H9 (cell line): ENCODE measurements around the gene FXYD3. TPM values are rescaled to one million over a fixed set of nuclear protein-coding genes. Genes with fewer than 3 reads are reported as not detected.

Experiments used
- DNase-seq: peaks from one replicate; pipeline ENCODE4 v3.0.0-alpha.2; 2017
- H2AFZ ChIP-seq: one replicate; pipeline ENCODE4 v1.6.1; 2013; ENCODE audit warnings: mild to moderate bottlenecking, low read length, control low read depth, moderate library complexity
- H2AK5ac ChIP-seq: 2 replicates; pipeline ENCODE4 v1.6.1; 2013; ENCODE audit warnings: low read length, control low read depth, mixed read lengths; ENCODE audit not compliant: insufficient read length
- H2BK120ac ChIP-seq: one replicate; pipeline ENCODE4 v1.6.1; 2013; ENCODE audit warnings: low read depth, mild to moderate bottlenecking, low read length, control low read depth, inconsistent platforms; ENCODE audit not compliant: poor library complexity, severe bottlenecking
- H2BK12ac ChIP-seq: 2 replicates; pipeline ENCODE4 v1.6.1; 2013; ENCODE audit warnings: low read length, control low read depth, mixed read lengths, low read depth; ENCODE audit not compliant: insufficient read length
- H2BK15ac ChIP-seq: 2 replicates; pipeline ENCODE4 v1.6.1; 2013; ENCODE audit warnings: low read depth, low read length, control low read depth
- H2BK20ac ChIP-seq: one replicate; pipeline ENCODE4 v1.6.1; 2013; ENCODE audit warnings: low read depth, mild to moderate bottlenecking, low read length, control low read depth, inconsistent platforms; ENCODE audit not compliant: poor library complexity, severe bottlenecking
- H2BK5ac ChIP-seq: 2 replicates; pipeline ENCODE4 v1.6.1; 2013; ENCODE audit warnings: low read length, control low read depth, mixed read lengths; ENCODE audit not compliant: insufficient read length
- H3K14ac ChIP-seq: 2 replicates; pipeline ENCODE4 v1.6.1; 2013; ENCODE audit warnings: low read length, control low read depth; ENCODE audit not compliant: insufficient read depth
- H3K18ac ChIP-seq: 2 replicates; pipeline ENCODE4 v1.6.1; 2013; ENCODE audit warnings: low read depth, mild to moderate bottlenecking, mixed read lengths, low read length, control low read depth; ENCODE audit not compliant: insufficient read length
- H3K23ac ChIP-seq: 2 replicates; pipeline ENCODE4 v1.6.1; 2013; ENCODE audit warnings: low read length, control low read depth, mixed read lengths, low read depth; ENCODE audit not compliant: insufficient read length
- H3K23me2 ChIP-seq: 2 replicates; pipeline ENCODE4 v1.6.1; 2013; ENCODE audit warnings: low read depth, mild to moderate bottlenecking, mixed read lengths, low read length, control low read depth; ENCODE audit not compliant: insufficient read length, poor library complexity, severe bottlenecking
- H3K27ac ChIP-seq: 2 replicates; pipeline ENCODE4 v1.5.1; 2013; ENCODE audit warnings: low read length, control low read depth, mixed read lengths, low read depth; ENCODE audit not compliant: insufficient read length
- H3K27me3 ChIP-seq: 2 replicates; pipeline ENCODE4 v1.6.1; 2013; ENCODE audit warnings: low read length, control low read depth, inconsistent platforms; ENCODE audit not compliant: insufficient read depth
- H3K4ac ChIP-seq: 2 replicates; pipeline ENCODE4 v1.6.1; 2013; ENCODE audit warnings: low read depth, mild to moderate bottlenecking, control low read depth, inconsistent platforms, low read length, moderate library complexity
- H3K4me1 ChIP-seq: 2 replicates; pipeline ENCODE4 v1.6.1; 2013; ENCODE audit warnings: low read length, control low read depth, inconsistent platforms; ENCODE audit not compliant: insufficient read depth
- H3K4me2 ChIP-seq: 2 replicates; pipeline ENCODE4 v1.6.1; 2013; ENCODE audit warnings: low read length, control low read depth, mixed read lengths; ENCODE audit not compliant: insufficient read length, insufficient read depth
- H3K56ac ChIP-seq: 2 replicates; pipeline ENCODE4 v1.6.1; 2013; ENCODE audit warnings: low read depth, mild to moderate bottlenecking, mixed read lengths, low read length, control low read depth; ENCODE audit not compliant: insufficient read length
- H3K79me1 ChIP-seq: 2 replicates; pipeline ENCODE4 v1.6.1; 2013; ENCODE audit warnings: low read depth, mild to moderate bottlenecking, moderate library complexity, low read length, control low read depth, inconsistent platforms; ENCODE audit not compliant: insufficient read depth, poor library complexity, severe bottlenecking
- H3K79me2 ChIP-seq: 2 replicates; pipeline ENCODE4 v1.6.1; 2013; ENCODE audit warnings: low read length, control low read depth, inconsistent platforms; ENCODE audit not compliant: insufficient read depth
- H3K9ac ChIP-seq: 2 replicates; pipeline ENCODE4 v1.6.1; 2013; ENCODE audit warnings: low read length, control low read depth, mixed read lengths; ENCODE audit not compliant: insufficient read length; ENCODE audit errors: extremely low read depth
- H3K9me3 ChIP-seq: one replicate; pipeline ENCODE4 v1.6.1; 2013; ENCODE audit warnings: low read depth, low read length, inconsistent platforms; ENCODE audit not compliant: control insufficient read depth
- H3T11ph ChIP-seq: one replicate; pipeline ENCODE4 v1.6.1; 2013; ENCODE audit warnings: mild to moderate bottlenecking, low read length, control low read depth, inconsistent platforms
- H4K20me1 ChIP-seq: one replicate; pipeline ENCODE4 v1.6.1; 2013; ENCODE audit not compliant: control insufficient read depth, insufficient read length, insufficient read depth
- H4K5ac ChIP-seq: 2 replicates; pipeline ENCODE4 v1.6.1; 2013; ENCODE audit warnings: low read depth, mild to moderate bottlenecking, mixed read lengths, low read length, control low read depth; ENCODE audit not compliant: insufficient read length
- H4K8ac ChIP-seq: replicated peaks from 2 replicates; pipeline ENCODE4 v1.6.1; 2013; ENCODE audit warnings: low read length, control low read depth, mixed read lengths, low read depth; ENCODE audit not compliant: insufficient read length
- H4K91ac ChIP-seq: 2 replicates; pipeline ENCODE4 v1.6.1; 2013; ENCODE audit warnings: low read depth, mild to moderate bottlenecking, moderate library complexity, mixed read lengths, low read length, control low read depth; ENCODE audit not compliant: insufficient read length
- H3K27ac Mint-ChIP-seq, 3 experiments: 2 replicates in 2 of 3; 3 replicates in 1 of 3; pipeline ENCODE4 v1.8.0; 2020 to 2021; ENCODE audit warnings: mixed read lengths in 3 of 3, mild to moderate bottlenecking in 1 of 3, moderate library complexity in 1 of 3
- H3K27me3 Mint-ChIP-seq: 2 replicates; pipeline ENCODE4 v1.8.0; 2021; ENCODE audit warnings: low read depth, mild to moderate bottlenecking, moderate library complexity, mixed read lengths
- H3K36me3 Mint-ChIP-seq, 3 experiments: 2 replicates in 2 of 3; 3 replicates in 1 of 3; pipeline ENCODE4 v1.8.0; 2020 to 2021; ENCODE audit warnings: low read depth in 3 of 3, mixed read lengths in 3 of 3; ENCODE audit not compliant: insufficient read depth in 1 of 3
- H3K4me1 Mint-ChIP-seq, 2 experiments: 2 replicates each; pipeline ENCODE4 v1.8.0; 2020; ENCODE audit warnings: mixed read lengths in 2 of 2
- H3K4me3 Mint-ChIP-seq, 2 experiments: 2 replicates in 1 of 2; 3 replicates in 1 of 2; pipeline ENCODE4 v1.8.0; 2020 to 2021; ENCODE audit warnings: mild to moderate bottlenecking in 2 of 2, mixed read lengths in 2 of 2, moderate library complexity in 1 of 2
- H3K9me3 Mint-ChIP-seq, 2 experiments: 2 replicates in 1 of 2; 3 replicates in 1 of 2; pipeline ENCODE4 v1.8.0; 2020; ENCODE audit warnings: mild to moderate bottlenecking in 2 of 2, mixed read lengths in 2 of 2, moderate library complexity in 1 of 2
- WGBS: extraction: QIAGEN DNeasy Blood & Tissue Kit; methylation state at CpG from one replicate; pipeline ENCODE4 v1.1.7; 2013; ENCODE audit warnings: missing lambda C conversion rate, low lambda C conversion rate, mixed read lengths; ENCODE audit not compliant: insufficient read length; ENCODE audit errors: extremely low coverage; 5-methylcytosine and 5-hydroxymethylcytosine counted together
- total RNA-seq: library from RNA; stranded (reverse); gene quantifications from 2 replicates; pipeline ENCODE4 v1.2.1, GENCODE V29; 2021
- TF ChIP-seq, protein P1 (sequence below): fragments of 200-600 bp; sonication (generic); conservative IDR thresholded peaks from 3 replicates; pipeline ENCODE4 v1.8.0; 2021; ENCODE audit warnings: antibody characterized with exemption, mild to moderate bottlenecking

Gene FXYD3
- total RNA-seq, 1 experiment from 2014 or later, result 1.5 TPM

DNA sequence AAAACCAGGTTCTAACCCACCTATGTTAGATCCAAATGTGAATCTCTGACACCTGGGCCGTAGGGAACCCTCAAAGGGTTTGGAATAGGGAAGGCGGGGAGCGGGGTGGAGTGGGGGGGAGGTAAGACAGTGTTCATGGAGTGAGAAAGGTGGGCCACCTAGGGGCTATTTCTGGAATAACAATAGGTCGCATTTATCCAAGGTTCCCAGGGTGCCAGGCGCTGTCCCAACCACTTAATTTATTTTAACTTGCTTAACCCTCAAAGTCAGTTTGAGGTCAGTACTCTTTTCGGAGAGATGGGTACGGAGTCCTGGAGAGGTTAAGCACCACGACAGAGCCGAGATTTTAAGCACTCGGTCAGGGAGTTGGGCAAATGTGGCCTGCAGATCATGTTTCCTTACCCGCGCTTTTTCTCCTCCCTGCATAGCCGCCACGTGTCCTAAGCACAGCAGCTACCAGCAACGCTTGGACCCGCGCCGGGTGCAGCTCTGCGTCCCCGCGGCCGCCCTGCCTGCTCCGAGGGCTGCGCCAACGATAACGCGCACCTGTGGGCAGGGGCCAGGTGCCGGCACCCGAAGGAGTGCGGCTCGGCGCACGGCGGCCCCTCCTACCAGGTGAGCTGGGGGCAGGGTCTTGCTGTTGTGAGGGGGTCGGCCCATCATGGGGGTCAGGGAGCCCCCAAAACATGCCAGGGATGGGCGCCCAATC is 25.0 kb upstream of the FXYD3 start:
- no peak overlapping the region for H4K8ac ChIP-seq
- H2BK120ac ChIP-seq, result no peak overlapping the region
- H3K4ac ChIP-seq, result no peak overlapping the region
- no peaks in the 10 kb centered on the region for H3K27me3 ChIP-seq
- Mint-ChIP-seq H3K27ac (peak overlapping the region in 2 of 3 experiments; percentile 55 to 79; a peak in 2 of 7 replicates), H3K27me3 (no peaks in the 10 kb centered on the region; the same call in 1 of the 2 replicates), H3K36me3 (no peaks in the 10 kb centered on the region), H3K4me3 (peak overlapping the region; percentile 23 to 47; a peak in 3 of 5 replicates), H3K4me1 (peaks cover 9 to 16% of the 10 kb centered on the region in 2 experiments), H3K9me3 (no peaks in the 10 kb centered on the region)
- H4K20me1 ChIP-seq, result no peaks in the 10 kb centered on the region
- H3K56ac ChIP-seq, result no peak overlapping the region
- no peak overlapping the region for H2BK5ac ChIP-seq
- H2BK15ac ChIP-seq, result no peak overlapping the region
- no peak overlapping the region for H3K27ac ChIP-seq
- H4K91ac ChIP-seq, result no peak overlapping the region
- peak; percentile 77 for DNase-seq
- no peak overlapping the region for H2AK5ac ChIP-seq
- H3K9me3 ChIP-seq, result no peaks in the 10 kb centered on the region
- TF ChIP-seq, protein P1, sequence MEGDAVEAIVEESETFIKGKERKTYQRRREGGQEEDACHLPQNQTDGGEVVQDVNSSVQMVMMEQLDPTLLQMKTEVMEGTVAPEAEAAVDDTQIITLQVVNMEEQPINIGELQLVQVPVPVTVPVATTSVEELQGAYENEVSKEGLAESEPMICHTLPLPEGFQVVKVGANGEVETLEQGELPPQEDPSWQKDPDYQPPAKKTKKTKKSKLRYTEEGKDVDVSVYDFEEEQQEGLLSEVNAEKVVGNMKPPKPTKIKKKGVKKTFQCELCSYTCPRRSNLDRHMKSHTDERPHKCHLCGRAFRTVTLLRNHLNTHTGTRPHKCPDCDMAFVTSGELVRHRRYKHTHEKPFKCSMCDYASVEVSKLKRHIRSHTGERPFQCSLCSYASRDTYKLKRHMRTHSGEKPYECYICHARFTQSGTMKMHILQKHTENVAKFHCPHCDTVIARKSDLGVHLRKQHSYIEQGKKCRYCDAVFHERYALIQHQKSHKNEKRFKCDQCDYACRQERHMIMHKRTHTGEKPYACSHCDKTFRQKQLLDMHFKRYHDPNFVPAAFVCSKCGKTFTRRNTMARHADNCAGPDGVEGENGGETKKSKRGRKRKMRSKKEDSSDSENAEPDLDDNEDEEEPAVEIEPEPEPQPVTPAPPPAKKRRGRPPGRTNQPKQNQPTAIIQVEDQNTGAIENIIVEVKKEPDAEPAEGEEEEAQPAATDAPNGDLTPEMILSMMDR, result peak; percentile 74
- H3K23ac ChIP-seq, result no peak overlapping the region
- H3K9ac ChIP-seq, result no peak overlapping the region
- H2AFZ ChIP-seq, result peak overlapping the region; percentile 19
- no peak overlapping the region for H2BK12ac ChIP-seq
- H3K79me2 ChIP-seq, result no peaks in the 10 kb centered on the region
- peak overlapping the region; percentile 9 for H3K18ac ChIP-seq
- H3K23me2 ChIP-seq, result no peaks in the 10 kb centered on the region
- WGBS, result no CpG with 5 or more reads among the region's 36 CpGs
- H4K5ac ChIP-seq, result no peak overlapping the region
- H3K79me1 ChIP-seq, result no peaks in the 10 kb centered on the region
- no peaks in the 10 kb centered on the region; the same call in 1 of the 2 replicates for H3K4me1 ChIP-seq
- no peak overlapping the region for H3T11ph ChIP-seq
- no peak overlapping the region for H2BK20ac ChIP-seq
- 0 out of 2 replicates have a peak overlapping the region, but pooled peaks have one; percentile 42 for H3K14ac ChIP-seq
- H3K4me2 ChIP-seq, result peak overlapping the region; percentile 1
